GM18520 (cell line): ENCODE results near the gene C1QTNF9B.
A peak's percentile ranks its signal among the peaks of the same experiment; 100 is the strongest.
"Not testable (repeated sequence)": the region's sequence is repeated elsewhere in the genome, so short reads cannot be mapped to it uniquely, and the experiment has no call there.

ENCODE experiments used
- ATAC-seq: cut with Tn5 transposase; IDR thresholded peaks from one replicate; pipeline ENCODE4 v1.9.1; 2021; ENCODE audit not compliant: unreplicated experiment

The C1QTNF9B gene

DNA sequence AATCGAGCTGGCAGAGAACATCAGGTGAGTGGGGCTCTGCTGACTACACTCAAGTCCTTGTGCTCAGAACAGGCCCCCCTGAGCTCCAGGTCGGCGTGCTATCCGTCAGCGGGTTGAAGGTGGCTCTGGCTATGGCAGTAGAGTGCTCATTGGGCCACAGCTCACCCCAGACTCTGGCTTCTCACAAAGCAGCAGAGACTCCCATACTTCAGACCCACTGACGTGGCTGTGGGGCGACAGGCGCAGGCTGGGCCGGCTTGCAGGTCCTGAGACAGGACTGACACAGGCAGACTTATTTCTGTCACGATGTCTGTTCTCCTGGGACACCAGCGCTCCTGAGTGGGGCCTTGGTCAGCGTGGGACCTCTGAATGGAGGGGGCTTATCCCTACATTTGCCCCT is 2.6 kb downstream of the C1QTNF9B start:
- not testable (repeated sequence) for ATAC-seq

- ATAC-seq = not testable (repeated sequence)
These were observed 3.5 kb downstream of the C1QTNF9B start for GRCh38 chr13:23893791-23894190.

- peak; percentile 4 for ATAC-seq
These were observed 7.4 kb downstream of the C1QTNF9B start for GRCh38 chr13:23889615-23890607.

DNA sequence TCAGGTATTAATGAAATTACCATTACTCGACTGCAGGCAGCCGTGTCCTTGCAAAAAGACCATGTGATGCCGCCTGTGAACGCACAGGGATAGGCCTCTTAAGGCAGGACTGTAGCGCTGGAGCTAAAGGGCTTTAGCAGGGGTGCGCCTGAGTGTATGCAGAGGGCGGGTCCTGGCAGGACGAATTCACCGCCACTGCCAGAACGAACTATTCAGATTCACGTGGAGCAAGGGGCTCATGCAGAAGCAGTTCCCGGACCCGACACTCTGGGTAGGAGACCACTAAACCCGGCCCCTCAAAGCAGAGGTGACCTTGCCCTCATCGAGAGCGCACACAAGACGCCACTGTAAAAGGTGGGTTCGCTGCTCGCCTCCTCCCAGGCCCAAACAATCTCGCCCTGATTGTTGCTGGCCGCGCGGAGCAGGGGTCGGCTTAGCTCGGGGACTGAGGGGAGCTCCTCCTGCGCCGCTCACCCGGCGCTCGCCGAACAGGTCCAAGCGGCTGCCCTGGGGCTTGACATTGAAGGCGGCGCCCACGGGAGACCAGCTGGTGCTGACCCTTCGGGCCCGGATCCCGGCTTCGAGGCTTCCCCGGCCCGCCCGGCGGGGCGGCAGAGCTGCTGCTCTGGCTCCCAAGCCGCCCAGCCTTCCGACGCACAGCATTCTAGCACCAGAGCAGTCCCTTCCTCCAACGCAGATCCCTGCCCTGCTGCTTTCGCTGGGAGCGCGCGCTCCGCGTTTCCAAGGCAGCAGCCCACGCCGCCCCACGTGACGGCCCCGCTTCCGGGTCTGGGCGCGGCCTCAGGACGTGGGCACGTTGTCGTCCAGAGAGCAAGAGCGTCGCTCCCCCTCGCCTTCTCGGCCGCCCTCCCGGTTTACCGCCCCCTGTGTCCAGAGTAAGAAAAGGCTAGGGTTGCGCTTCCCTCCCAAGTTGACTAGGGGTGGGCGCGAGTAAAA is 8.4 kb downstream of the C1QTNF9B start, which contains the start of gene MIPEP:
MIPEP (minus strand) TSS at position 743 of the 957 bp plus-strand sequence; CDS start at position 663, 80 bp downstream.
- peak; percentile 91 for ATAC-seq

- ATAC-seq = not testable (repeated sequence)
These were observed 12.9 kb downstream of the C1QTNF9B start for GRCh38 chr13:23884361-23884760.

GRCh38 chr13:23883255-23883654 is 14.0 kb downstream of the C1QTNF9B start:
- ATAC-seq = no peak

- not testable (repeated sequence) for ATAC-seq
These were observed 15.9 kb downstream of the C1QTNF9B start for GRCh38 chr13:23881402-23881800.

DNA sequence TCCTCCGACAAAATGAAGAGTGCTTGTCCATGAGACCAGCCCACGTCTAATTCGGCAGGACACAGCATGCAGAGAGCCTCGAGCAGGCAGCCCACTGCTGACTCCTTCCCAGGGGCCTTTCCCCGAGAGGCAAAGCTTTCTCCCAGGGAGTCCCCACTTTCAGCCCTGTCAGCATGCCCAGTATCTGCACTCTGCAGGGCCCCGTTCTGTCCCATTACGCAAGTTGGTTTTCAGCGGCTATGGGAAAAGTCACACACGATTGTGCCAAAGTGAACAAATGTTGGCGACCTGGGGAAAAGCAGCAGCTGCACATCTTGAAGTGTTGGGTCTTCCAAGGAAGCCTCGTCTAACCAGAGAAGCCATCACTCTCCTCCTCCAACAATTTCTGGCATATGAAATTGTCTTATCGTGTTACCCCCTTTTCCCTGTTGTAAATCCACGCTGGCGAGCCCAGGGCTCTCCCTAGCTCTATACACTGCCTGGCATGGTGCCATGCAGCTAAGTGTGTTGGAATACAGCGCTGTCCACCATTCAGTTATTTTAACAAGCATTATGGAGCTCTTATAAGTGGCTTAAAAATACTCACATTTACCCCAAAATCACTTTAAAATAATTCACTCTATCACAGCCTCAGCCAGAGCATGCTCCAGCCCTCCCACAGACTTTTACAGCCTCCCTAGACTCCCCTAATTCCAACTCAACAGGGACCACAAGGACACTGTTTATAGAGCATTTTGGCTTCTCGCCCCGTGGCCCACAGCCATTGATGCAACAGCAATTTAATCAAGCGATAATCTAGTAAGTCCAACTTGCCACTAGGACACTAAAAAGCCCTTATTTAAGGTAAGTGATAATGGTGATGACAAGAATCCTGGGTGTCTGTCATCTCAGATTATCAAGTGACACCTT is 16.6 kb downstream of the C1QTNF9B start:
- not testable (repeated sequence) for ATAC-seq

- ATAC-seq = no peak
These were observed 20.0 kb downstream of the C1QTNF9B start for GRCh38 chr13:23877286-23877685.

- ATAC-seq = no peak
These were observed 21.0 kb downstream of the C1QTNF9B start for GRCh38 chr13:23876265-23876664.

- ATAC-seq = no peak
These were observed 25.6 kb downstream of the C1QTNF9B start for GRCh38 chr13:23871616-23872220.

DNA sequence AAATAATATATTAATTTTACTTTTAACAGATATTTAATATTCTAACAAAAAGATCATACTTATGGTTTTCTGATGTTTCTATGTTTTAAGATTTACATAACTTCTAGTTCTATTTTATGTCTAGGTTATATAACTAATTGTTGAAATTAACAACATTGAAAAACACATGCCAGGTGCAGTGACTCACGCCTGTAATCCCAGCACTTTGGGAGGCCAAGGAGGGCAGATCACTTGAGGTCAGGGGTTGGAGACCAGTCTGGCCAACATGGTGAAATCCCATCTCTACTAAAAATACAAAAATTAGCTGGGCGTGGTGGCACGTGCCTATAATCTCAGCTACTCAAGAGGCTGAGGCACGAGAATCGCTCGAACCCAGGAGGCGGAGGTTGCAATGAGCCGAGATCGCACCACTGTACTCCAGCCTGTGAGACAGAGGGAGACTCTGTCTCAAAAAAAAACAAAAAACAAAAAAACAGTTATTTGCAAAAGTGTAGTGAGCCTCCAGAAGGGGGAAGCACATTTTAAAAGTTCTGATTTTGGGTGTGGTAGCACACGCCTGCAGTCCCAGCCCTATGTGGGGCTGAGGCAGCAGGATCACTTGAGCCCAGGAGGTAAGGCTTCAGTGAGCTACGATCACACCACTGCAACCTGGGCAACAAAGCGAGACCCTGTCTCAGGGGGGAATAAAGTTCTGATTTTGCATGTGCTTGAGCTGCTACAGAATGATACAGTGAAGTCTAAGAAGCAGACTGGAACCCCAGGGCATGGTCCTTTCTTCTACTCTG is 26.8 kb downstream of the C1QTNF9B start:
- ATAC-seq = no peak

- ATAC-seq = no peak
These were observed 28.8 kb downstream of the C1QTNF9B start for GRCh38 chr13:23868521-23868920.

GRCh38 chr13:23867027-23867491 is 30.2 kb downstream of the C1QTNF9B start:
- ATAC-seq = no peak

DNA sequence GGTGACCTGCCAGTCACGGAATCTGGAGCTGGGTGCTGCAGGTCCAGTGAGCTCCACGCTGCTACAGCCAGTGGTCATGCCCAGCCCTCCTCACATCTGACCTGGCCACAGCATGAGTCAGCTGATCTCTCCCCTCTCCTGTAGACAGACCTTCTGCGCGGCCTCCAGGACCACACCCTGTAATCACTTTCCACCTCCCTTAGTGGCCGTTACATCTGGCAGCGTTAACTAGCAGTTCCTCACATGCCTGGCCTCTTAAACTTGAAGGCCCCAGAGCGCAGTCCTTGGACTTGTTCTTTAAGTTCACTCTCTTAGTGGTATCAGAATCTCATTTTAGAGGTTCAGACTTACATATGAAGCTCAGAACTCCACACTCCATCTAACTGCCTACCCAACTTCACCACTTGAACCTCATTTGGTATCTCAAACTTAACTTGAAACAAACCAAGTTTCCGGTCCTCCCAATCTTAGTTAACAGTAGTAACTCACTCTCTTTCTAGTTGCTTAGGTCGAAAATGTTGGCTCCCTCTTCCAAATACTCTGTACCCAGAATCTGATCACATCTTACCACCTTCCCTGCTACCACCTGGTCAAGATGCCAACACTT is 30.8 kb downstream of the C1QTNF9B start:
- no peak for ATAC-seq

DNA sequence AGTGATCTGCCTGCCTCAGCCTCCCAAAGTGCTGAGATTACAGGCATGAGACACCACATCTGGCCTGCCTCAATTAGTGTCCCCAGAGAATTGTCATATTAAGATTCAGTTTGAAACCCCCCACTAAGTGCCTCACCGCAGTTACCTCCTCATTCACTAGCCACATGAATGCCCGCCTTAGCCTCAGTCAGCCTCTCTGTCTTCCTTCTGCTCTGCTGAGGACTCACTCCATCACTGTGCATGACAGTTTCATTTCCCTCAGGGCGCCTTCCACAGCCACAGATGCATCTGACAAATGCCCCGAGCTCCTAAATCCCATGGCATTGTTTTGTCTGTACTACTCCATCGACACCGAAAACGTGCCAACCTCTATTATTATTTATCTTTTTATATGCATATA is 31.4 kb downstream of the C1QTNF9B start:
- no peak for ATAC-seq

DNA sequence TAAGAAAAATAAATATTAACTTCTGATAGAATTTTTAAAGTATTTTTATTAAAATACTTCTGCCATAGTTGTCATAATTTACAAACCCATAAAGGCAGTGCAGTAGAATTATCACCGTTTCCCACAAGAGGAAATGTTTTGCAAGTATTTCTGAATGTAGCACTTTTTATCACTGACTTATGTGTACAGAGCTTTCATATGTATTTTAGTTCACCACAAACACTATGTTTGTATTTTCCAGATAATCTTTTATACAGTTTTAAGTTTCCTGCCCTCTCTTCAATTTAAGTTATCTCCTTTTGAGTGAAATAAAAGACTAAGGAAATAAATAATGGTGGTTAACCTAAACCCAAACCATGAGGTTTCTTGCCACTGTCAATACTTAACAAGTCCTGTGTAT is 32.3 kb downstream of the C1QTNF9B start:
- no peak for ATAC-seq

DNA sequence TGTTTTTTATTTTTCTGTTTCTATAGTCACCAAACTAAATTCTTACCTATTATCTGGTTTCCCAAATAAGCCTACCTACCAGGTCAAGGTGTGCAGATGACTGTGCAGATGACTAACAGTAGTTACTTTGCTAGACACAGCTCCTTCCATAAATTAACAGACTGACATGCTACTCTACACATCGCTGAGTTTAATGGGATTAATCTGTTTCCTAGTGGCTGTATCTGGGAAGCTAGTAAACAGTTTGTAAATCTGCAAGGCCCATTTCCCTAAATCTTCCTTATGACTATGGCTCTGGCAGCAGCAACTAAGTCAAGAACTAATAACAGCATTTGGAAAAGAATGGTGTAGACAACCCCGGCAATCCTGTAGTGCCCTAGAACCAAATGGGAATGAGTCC is 36.0 kb downstream of the C1QTNF9B start:
- no peak for ATAC-seq
